NOMO-1 treated with DMSO at 0.1 percent for 48 hours (cell line): ENCODE measurements around the gene TBC1D30.
"Not testable (repeated sequence)": the region's sequence is repeated elsewhere in the genome, so short reads cannot be mapped to it uniquely, and the experiment has no call there.

Experiments used
- DNase-seq: peaks from one replicate; lab custom pipeline; 2025; ENCODE audit not compliant: unreplicated experiment; lab: John Stamatoyannopoulos, UW

TBC1D30 gene

GRCh38 chr12:64824500-64825142 lies at the start of gene TBC1D30:
Gene TBC1D30, plus strand, starts transcription at chr12:64824647. Its CDS starts 233 bp downstream, at chr12:64824880.
- peak; percentile 23 for DNase-seq

GRCh38 chr12:64775147-64775736 lies 49.2 kb upstream of the TBC1D30 start:
- not testable (repeated sequence) for DNase-seq

DNA sequence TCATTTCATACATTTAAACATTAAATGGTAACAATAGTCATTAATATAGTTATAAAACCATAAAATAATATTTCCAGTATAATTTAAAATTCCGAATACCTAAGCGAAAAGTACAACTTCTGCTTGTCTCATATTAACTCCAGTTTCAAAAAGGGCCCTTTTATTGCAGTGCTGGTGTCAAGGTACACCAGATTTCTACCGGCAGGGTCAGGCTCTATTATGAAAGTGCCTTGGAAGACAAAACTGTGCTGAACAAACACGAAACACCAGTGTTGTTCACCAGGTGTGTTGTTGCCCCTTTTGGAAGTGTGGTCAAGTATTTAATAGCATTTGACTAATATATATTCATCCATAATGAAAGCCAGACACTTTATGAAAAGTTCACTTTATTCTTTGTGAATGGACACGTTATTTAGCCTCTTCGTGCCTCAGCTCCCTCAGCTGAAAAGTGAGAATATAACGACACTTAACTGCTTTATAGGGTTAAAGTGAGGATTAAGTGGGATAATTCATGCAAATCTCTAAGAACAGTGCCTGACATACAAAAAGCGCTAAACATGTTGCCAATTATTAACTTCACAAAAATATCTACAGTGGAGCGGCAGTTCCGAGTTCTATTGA lies 45.0 kb upstream of the TBC1D30 start:
- no peak for DNase-seq

GRCh38 chr12:64780132-64780530 lies 44.3 kb upstream of the TBC1D30 start:
- DNase-seq, result no peak

GRCh38 chr12:64780531-64781279 lies 43.7 kb upstream of the TBC1D30 start:
- peak; percentile 10 for DNase-seq

- no peak for DNase-seq
Observed at GRCh38 chr12:64781280-64782190, 42.9 kb upstream of the TBC1D30 start.

DNA sequence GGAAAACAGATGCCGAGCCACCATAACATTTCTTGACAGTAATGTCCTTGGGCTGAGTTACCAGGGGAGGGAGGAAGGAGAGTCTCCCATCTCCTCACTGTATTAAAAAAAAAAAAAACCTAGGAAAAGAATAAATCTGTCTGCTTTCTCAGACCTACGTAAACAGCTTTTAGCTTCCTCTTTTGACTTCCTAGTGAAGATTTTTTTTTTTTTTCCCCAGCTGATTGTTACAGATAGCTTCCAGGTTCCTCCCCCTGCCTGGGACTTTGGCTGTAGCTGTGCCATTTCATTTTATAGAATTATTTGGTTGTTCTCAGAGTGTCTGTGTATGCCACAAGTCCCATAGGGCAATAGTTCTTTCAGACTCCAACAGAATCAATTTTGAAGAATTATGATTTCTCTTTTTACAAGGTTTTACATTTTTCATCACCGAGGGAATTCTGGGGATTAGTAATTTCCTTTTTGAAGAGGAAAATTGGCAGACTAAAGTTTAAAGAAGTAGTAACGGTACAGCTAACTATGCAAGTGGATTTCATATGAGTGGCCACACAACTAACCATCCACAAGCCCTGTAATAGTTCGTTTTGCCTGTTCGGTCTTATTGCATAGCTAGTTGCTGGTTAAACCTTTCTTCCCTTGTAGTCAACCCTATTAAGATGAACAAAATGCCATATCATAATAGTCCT lies 42.1 kb upstream of the TBC1D30 start:
- DNase-seq, result peak; percentile 73

- no peak for DNase-seq
Observed at GRCh38 chr12:64785838-64786237, 38.6 kb upstream of the TBC1D30 start.

DNA sequence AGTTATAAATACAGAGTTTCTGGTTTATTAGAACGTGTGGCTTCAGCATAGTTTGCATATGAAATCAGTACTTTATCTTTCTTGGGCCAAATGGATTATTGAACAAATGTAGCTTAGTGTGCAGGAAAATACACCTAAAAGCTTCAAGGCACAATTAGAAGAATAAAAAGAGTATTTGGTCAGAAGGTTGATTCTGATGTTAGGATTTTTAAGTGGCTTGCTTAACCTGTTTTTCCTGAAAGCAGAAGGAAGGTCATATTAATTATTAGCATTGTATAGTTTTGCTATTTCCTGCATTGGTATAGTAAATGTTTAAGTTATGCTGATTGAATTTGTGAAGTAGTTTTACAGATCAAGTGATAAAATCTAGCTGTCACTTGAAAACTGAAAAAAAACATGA lies 34.3 kb upstream of the TBC1D30 start:
- no peak for DNase-seq

DNA sequence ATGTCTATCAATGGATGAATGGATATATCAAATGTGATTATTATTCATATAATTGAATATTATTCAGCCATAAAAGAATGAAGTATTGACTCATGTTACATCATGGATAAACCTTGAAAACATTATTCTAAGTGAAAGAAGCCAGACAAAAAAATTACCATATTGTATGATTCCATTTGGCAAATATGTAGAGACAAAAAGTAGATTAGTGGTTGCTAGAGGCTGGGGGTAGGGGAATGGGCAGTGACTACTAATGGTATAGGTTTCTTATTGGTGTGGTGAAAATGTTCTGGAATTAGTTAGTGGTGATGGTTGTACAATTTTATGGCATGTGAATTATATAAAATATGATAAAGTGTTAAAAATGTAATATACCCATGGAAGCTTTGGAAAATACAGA lies 33.4 kb upstream of the TBC1D30 start:
- no peak for DNase-seq

DNA sequence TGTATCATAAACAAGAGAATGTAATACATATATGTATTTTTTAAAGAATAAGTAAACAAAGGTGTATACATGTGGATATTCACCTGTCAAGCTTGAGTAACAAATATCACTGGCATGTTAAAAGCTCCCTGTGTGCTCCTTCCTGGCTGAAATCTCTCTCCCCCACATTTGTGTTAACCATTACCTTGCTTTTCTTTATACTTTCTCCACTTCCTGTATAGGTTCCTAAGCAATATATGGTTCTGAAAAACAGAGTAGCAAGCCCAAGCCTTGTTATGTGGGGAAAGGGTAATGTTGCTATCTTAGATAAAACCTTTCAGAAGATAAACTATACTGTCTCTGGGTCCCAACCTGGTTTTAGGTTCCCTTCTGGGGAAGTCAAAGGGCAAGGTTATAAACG lies 32.3 kb upstream of the TBC1D30 start:
- no peak for DNase-seq

- DNase-seq, result no peak
Observed at GRCh38 chr12:64793610-64794009, 30.8 kb upstream of the TBC1D30 start.

DNA sequence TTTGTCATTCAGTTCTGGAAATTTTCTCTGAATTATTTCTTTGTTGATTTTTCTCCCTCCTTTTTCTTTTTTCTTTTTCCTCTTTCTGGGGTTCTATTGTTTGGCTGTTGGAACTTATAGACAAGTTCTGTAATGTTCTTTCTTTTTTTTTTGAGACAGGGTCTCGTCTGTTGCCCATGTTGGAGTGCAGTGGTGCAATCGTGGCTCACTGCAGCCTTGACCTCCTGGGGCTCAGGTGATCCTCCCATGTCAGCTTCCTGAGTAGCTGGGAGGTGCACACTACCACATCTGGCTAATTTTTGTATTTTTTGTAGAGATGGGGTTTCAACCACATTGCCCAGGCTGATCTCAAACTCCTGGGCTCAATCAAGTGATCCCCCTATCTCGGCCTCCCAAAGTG lies 30.1 kb upstream of the TBC1D30 start:
- DNase-seq, result no peak

- peak; percentile 87 for DNase-seq
Observed at GRCh38 chr12:64796205-64796845, 28.1 kb upstream of the TBC1D30 start.

- no peak for DNase-seq
Observed at GRCh38 chr12:64797156-64797555, 27.3 kb upstream of the TBC1D30 start.

DNA sequence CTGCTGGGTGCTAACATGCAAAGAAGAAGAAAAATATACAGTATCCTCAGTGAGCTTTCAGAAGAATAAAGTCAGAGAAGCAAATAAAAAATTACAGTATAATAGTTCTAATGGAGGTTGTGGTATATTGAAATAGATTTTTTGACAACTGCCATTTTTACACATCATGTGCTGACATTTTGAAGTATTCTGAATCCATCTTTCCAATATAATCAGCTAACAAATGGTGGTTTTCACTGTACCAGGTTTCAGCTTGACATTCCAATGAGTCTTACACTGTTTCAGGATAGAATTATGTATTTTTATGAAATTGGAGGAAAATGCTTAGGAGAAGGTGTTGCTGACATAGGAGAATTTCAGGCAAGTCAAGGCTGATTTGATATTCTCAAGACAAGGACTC lies 26.3 kb upstream of the TBC1D30 start:
- DNase-seq, result no peak

DNA sequence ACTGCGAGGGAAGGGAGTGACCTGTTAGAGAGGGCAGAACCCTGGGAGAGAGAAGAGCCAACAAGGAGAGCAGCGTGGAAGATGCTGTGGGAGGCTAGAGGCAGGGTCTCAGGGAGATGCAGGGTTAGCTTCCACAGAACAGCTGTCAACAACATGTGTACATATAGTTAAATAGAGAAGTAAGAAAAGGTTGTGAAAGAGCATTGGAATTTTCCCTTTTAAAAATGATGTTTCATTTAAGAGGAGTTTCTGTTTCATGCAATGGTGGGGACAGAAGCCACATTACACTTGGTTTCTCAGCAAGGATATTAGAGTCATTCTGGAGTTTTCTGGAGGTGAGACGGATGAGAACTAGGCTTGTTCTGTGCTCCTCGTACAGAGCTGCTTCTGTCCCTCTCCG lies 23.8 kb upstream of the TBC1D30 start:
- peak; percentile 28 for DNase-seq

GRCh38 chr12:64801381-64801780 lies 23.1 kb upstream of the TBC1D30 start:
- no peak for DNase-seq

DNA sequence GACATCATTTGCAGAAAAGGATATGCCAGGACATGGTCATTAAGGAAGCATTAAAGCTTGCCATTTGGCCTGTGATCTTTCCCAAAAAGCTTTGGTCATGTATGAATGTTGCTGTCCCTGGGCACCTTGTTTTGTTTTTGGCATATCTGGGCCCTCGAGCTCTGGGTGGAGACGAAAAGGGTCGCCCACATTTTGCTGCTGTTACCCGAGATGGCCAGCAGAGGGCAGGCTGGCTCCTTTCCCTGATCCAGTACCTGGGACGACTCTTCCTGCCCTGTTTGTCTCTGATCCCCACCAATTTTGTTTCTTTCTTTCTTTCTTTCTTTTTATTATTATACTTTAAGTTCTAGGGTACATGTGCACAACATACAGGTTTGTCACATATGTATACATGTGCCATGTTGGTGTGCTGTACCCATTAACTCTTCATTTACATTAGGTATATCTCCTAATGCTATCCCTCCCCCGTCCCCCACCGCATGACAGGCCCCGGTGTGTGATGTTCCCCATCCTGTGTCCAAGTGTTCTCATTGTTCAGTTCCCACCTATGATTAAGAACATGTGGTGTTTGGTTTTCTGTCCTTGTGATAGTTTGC lies 22.2 kb upstream of the TBC1D30 start:
- DNase-seq, result peak; percentile 52
